GM13977 (cell line): Measurements from ENCODE around the gene ARHGAP9.

Experiments used
- DNase-seq: peaks from one replicate; pipeline ENCODE4 v3.0.0; 2012; ENCODE audit warnings: low spot score
- CTCF ChIP-seq: IDR thresholded peaks from 2 replicates; pipeline ENCODE4 v1.5.1; 2012; ENCODE audit warnings: mild to moderate bottlenecking, control low read depth; ENCODE audit not compliant: insufficient read depth; ENCODE audit errors: extremely low read depth, missing control alignments
- in situ Hi-C: fragments of 300-500 bp; cut with MboI; formaldehyde crosslinking; loops from one replicate; pipeline ENCODE4 v1.12.0; 2022; ENCODE audit warnings: low sequenced_read_pairs, low pct_unique_long_range_greater_than_20kb, mixed read lengths, inconsistent platforms; ENCODE audit not compliant: unreplicated experiment

The ARHGAP9 gene

GRCh38 chr12:57452181-57452936 lies 27.3 kb downstream of the ARHGAP9 start:
- TF ChIP-seq CTCF, result no peak
- in situ Hi-C loops, result loop anchor here (10.0 kb wide), 2 partner anchors 148 to 188 kb away; no protein-coding TSS in a partner anchor
- DNase-seq, result no peak

GRCh38 chr12:57451233-57451778 lies 28.4 kb downstream of the ARHGAP9 start:
- in situ Hi-C loops, result loop anchor here (10.0 kb wide), 2 partner anchors 147 to 187 kb away; no protein-coding TSS in a partner anchor
- no peak for DNase-seq
- TF ChIP-seq CTCF, result no peak

- in situ Hi-C loops, result loop anchor here (10.0 kb wide), 2 partner anchors 145 to 185 kb away; no protein-coding TSS in a partner anchor
- no peak for TF ChIP-seq CTCF
- DNase-seq, result no peak
These were observed 29.6 kb downstream of the ARHGAP9 start for GRCh38 chr12:57450057-57450456.

GRCh38 chr12:57449375-57449774 lies 30.3 kb downstream of the ARHGAP9 start:
- no peak for DNase-seq
- in situ Hi-C loops, result no loop called here
- no peak for TF ChIP-seq CTCF

- DNase-seq, result no peak
- in situ Hi-C loops, result no loop called here
- no peak for TF ChIP-seq CTCF
These were observed 31.0 kb downstream of the ARHGAP9 start for GRCh38 chr12:57448669-57449068.

GRCh38 chr12:57446292-57446960 lies 33.2 kb downstream of the ARHGAP9 start:
- in situ Hi-C loops, result no loop called here
- DNase-seq, result no peak
- TF ChIP-seq CTCF, result no peak
